HepG2 (cell line): ENCODE measurements around the gene KISS1R. TPM values are rescaled to one million over a fixed set of nuclear protein-coding genes. Genes with fewer than 3 reads are reported as not detected.
A peak's percentile ranks its signal among the peaks of the same experiment; 100 is the strongest.

ENCODE experiments used
- ATAC-seq: fragments of 200-7000 bp; cut with Tn5 transposase; 3 replicates; pipeline ENCODE4 v1.9.1; 2020; ENCODE audit warnings: mild to moderate bottlenecking, moderate library complexity
- BruUV-seq: library from RNA; stranded (reverse); fragments of 400-500 nt; replicated peaks from 2 replicates; lab custom pipeline; 2021; lab: Mats Ljungman, UMichigan
- CTCF ChIA-PET: fragments of 300-600 bp; formaldehyde crosslinking; extraction: SDS; loops from one replicate; lab custom pipeline; 2021; ENCODE audit warnings: low total read pairs, inconsistent platforms, low intra/inter-chr PET ratio; lab: Yijun Ruan, JAX
- POLR2A ChIA-PET: fragments of 350-600 bp; sonication (Branson Sonifier 250); formaldehyde crosslinking; loops from one replicate; lab custom pipeline; 2020; ENCODE audit warnings: antibody characterized with exemption, inconsistent platforms; lab: Yijun Ruan, JAX
- DNase-seq: peaks from one replicate; pipeline ENCODE4 v3.0.0-alpha.2; 2015; ENCODE audit warnings: low spot score
- FAIRE-seq: peaks from 3 replicates; lab custom pipeline; 2011; peaks lifted over from hg19 to GRCh38; lab: Jason Lieb, UNC
- H2AFZ ChIP-seq: one replicate; pipeline ENCODE4 v1.6.1; 2011; ENCODE audit warnings: low read length, inconsistent platforms
- H3K27ac ChIP-seq: fragments of 300-600 bp; 3 replicates; pipeline ENCODE4 v1.8.0; 2011; ENCODE audit warnings: mixed run types, mild to moderate bottlenecking, mixed read lengths, low read length, inconsistent platforms; ENCODE audit not compliant: insufficient read depth; ENCODE audit errors: extremely low read length
- H3K27me3 ChIP-seq, 2 experiments: fragments of 200-600 bp in 1 of 2; 2 replicates in 1 of 2; 3 replicates in 1 of 2; pipeline versions ENCODE4 v1.6.0 to v1.8.0; 2011; ENCODE audit warnings: low read length in 2 of 2, mild to moderate bottlenecking in 2 of 2, moderate library complexity in 2 of 2, inconsistent platforms in 1 of 2; ENCODE audit not compliant: insufficient read depth in 2 of 2, control insufficient read depth in 1 of 2
- H3K36me3 ChIP-seq, 2 experiments: fragments of 200-600 bp in 1 of 2; replicated peaks in 1 of 2; 2 replicates in 1 of 2; 3 replicates in 1 of 2; pipeline versions ENCODE4 v1.5.1 to v1.8.0; 2011; ENCODE audit warnings: low read length in 2 of 2, inconsistent platforms in 1 of 2; ENCODE audit not compliant: insufficient read depth in 2 of 2, control insufficient read depth in 1 of 2
- H3K4me1 ChIP-seq: 2 replicates; pipeline ENCODE4 v1.5.1; 2012; ENCODE audit warnings: low read length, inconsistent platforms; ENCODE audit not compliant: insufficient read depth
- H3K4me2 ChIP-seq: 2 replicates; pipeline ENCODE4 v1.6.0; 2011; ENCODE audit warnings: low read depth, low read length, inconsistent platforms
- H3K4me3 ChIP-seq, 3 experiments: fragments of 200-600 bp in 1 of 3; sonication (generic), shearing (Covaris generic) in 1 of 3; replicated peaks in 1 of 3; 2 replicates each; pipeline ENCODE4 v1.5.1; 2011 to 2016; ENCODE audit warnings: low read length in 3 of 3, inconsistent platforms in 2 of 3, low read depth in 2 of 3, mild to moderate bottlenecking in 2 of 3, control low read depth in 1 of 3, mixed read lengths in 1 of 3; ENCODE audit not compliant: insufficient read depth in 1 of 3
- H3K79me2 ChIP-seq: one replicate; pipeline ENCODE4 v1.6.1; 2011; ENCODE audit warnings: low read length, inconsistent platforms; ENCODE audit not compliant: insufficient read depth
- H3K9ac ChIP-seq: 2 replicates; pipeline ENCODE4 v1.6.0; 2011; ENCODE audit warnings: mild to moderate bottlenecking, low read depth, low read length, inconsistent platforms; ENCODE audit not compliant: insufficient read depth
- H3K9me3 ChIP-seq: 2 replicates; pipeline ENCODE4 v1.5.1; 2012; ENCODE audit warnings: mild to moderate bottlenecking, low read length
- H4K20me1 ChIP-seq: 2 replicates; pipeline ENCODE4 v1.6.0; 2011; ENCODE audit warnings: inconsistent platforms, mild to moderate bottlenecking, low read length, moderate library complexity; ENCODE audit not compliant: insufficient read depth
- AGO2 ChIP-seq: fragments of 200-400 bp; formaldehyde crosslinking; optimal IDR thresholded peaks from 2 replicates; pipeline ENCODE3; 2017; ENCODE audit warnings: mild to moderate bottlenecking, low read depth, low read length, moderate library complexity
- HDAC1 ChIP-seq: sonication (generic); formaldehyde crosslinking; IDR thresholded peaks from 2 replicates; pipeline ENCODE4 v1.5.1; 2020; ENCODE audit warnings: mild to moderate bottlenecking, missing genetic modification reagents
- HIC2 ChIP-seq: sonication (generic); formaldehyde crosslinking; IDR thresholded peaks from 2 replicates; pipeline ENCODE4 v1.9.0; 2022; ENCODE audit warnings: low read depth, missing genetic modification reagents
- HNRNPL ChIP-seq: fragments of 200-400 bp; formaldehyde crosslinking; IDR thresholded peaks from 2 replicates; pipeline ENCODE4 v1.6.1; 2017; ENCODE audit warnings: mild to moderate bottlenecking, low read depth, low read length
- MYNN ChIP-seq: sonication (generic); formaldehyde crosslinking; IDR thresholded peaks from 2 replicates; pipeline ENCODE4 v1.4.0; 2020; ENCODE audit warnings: mild to moderate bottlenecking, low read depth, missing genetic modification reagents
- RBM22 ChIP-seq: fragments of 200-400 bp; formaldehyde crosslinking; optimal IDR thresholded peaks from 2 replicates; pipeline ENCODE3; 2017; ENCODE audit warnings: mild to moderate bottlenecking, low read length, moderate library complexity
- RELA ChIP-seq: sonication (generic); formaldehyde crosslinking; IDR thresholded peaks from 2 replicates; pipeline ENCODE4 v1.4.0; 2020; ENCODE audit warnings: missing genetic modification reagents
- SALL1 ChIP-seq: sonication (generic); formaldehyde crosslinking; IDR thresholded peaks from 2 replicates; pipeline ENCODE4 v1.8.0; 2022; ENCODE audit warnings: mild to moderate bottlenecking, missing genetic modification reagents
- ZFP91 ChIP-seq: sonication (generic); formaldehyde crosslinking; IDR thresholded peaks from 2 replicates; pipeline ENCODE4 v1.9.0; 2022; ENCODE audit warnings: missing genetic modification reagents, mild to moderate bottlenecking, borderline replicate concordance
- ZNF225 ChIP-seq: sonication (generic); formaldehyde crosslinking; IDR thresholded peaks from 2 replicates; pipeline ENCODE4 v1.4.0; 2020; ENCODE audit warnings: mild to moderate bottlenecking, missing genetic modification reagents
- ZNF230 ChIP-seq: sonication (generic); formaldehyde crosslinking; IDR thresholded peaks from 2 replicates; pipeline ENCODE4 v1.4.0; 2020; ENCODE audit warnings: mild to moderate bottlenecking, missing genetic modification reagents
- ZNF263 ChIP-seq: sonication (generic); formaldehyde crosslinking; IDR thresholded peaks from 2 replicates; pipeline ENCODE4 v1.4.0; 2020; ENCODE audit warnings: missing genetic modification reagents
- ZNF629 ChIP-seq: sonication (generic); formaldehyde crosslinking; conservative IDR thresholded peaks from 2 replicates; pipeline ENCODE4 v1.5.0; 2020; ENCODE audit warnings: missing genetic modification reagents
- ZNF792 ChIP-seq: IDR thresholded peaks from 2 replicates; pipeline ENCODE4 v1.6.1; 2016
- WGBS: methylation state at CpG from one replicate; pipeline ENCODE4 v1.1.6; 2017; ENCODE audit warnings: low lambda C conversion rate; 5-methylcytosine and 5-hydroxymethylcytosine counted together
- in situ Hi-C: cut with HindIII; loops from 2 replicates; pipeline ENCODE4 v1.10.0; 2017; ENCODE audit warnings: low pct_unique_long_range_greater_than_20kb; ENCODE audit not compliant: extremely low pct_ligation_motif_present
- intact Hi-C: fragments of 100-400 bp; cut with micrococcal nuclease; formaldehyde crosslinking; loops from one replicate; pipeline ENCODE4 v1.10.0; 2022; ENCODE audit not compliant: unreplicated experiment
- polyA plus RNA-seq, 8 experiments: library from polyadenylated mRNA; depleted of rRNA in 3 of 8; stranded (reverse) in 7 of 8; unstranded in 1 of 8; fragments of >200 nt; fragmentation: Illumina TruSeq in 4 of 8; extraction: Trizol in 4 of 8; gene quantifications; 2 replicates each; pipeline versions ENCODE4 v1.2.1 to v1.2.3, GENCODE V29; 2011 to 2016; ENCODE audit warnings: low read depth in 4 of 8, missing spikeins in 1 of 8, mixed read lengths in 1 of 8; ENCODE audit not compliant: insufficient read depth in 1 of 8
- total RNA-seq, 5 experiments: library from RNA; depleted of rRNA; stranded (reverse); fragments of >200 nt; fragmentation: Illumina TruSeq; extraction: Trizol; gene quantifications; 2 replicates each; pipeline ENCODE4 v1.2.3, GENCODE V29; 2016; ENCODE audit warnings: low read depth in 1 of 5

The KISS1R gene
- total and polyA plus RNA-seq, 2 of the 13 experiments (the other 11 are each of a cell fraction or from before 2014, with no cell fraction given): 1.1 to 10.2 TPM

- Histone ChIP-seq H3K79me2 (peaks cover 70% of the 10 kb centered on the region), H3K4me2 (no peak overlapping the region), H3K9me3 (no peaks in the 10 kb centered on the region), H3K27ac (no peak overlapping the region), H4K20me1 (peaks cover 42% of the 10 kb centered on the region; the same call in 1 of the 2 replicates), H3K9ac (no peak overlapping the region), H3K36me3 (peaks cover 18 to 49% of the 10 kb centered on the region in 2 experiments), H3K4me3 (no peak overlapping the region), H3K4me1 (peaks cover 57% of the 10 kb centered on the region), H2AFZ (no peak overlapping the region), H3K27me3 (no peaks in the 10 kb centered on the region; a peak in 1 of 5 replicates)
- FAIRE-seq (no peak), ATAC-seq (no peak), DNase-seq (no peak)
- no TSS peak for BruUV-seq
- in situ Hi-C loops (no loop called here), intact Hi-C loops (no loop called here)
- TF ChIP-seq ZNF225 (CRISPR knock-in tag): no peak
- peak; percentile 17 for TF ChIP-seq RBM22
- peak; percentile 56; the same call in 1 of the 2 replicates for TF ChIP-seq HNRNPL
- TF ChIP-seq RELA (CRISPR knock-in tag): no peak
- TF ChIP-seq ZNF792 (CRISPR knock-in tag): no peak
- no peak for TF ChIP-seq HIC2
- TF ChIP-seq ZNF629 (CRISPR knock-in tag): peak; percentile 79
- 0 out of 2 replicates have a peak, but pooled peaks have one; percentile 26 for TF ChIP-seq HDAC1 (CRISPR knock-in tag)
- TF ChIP-seq SALL1 (CRISPR knock-in tag): peak; percentile 14; the same call in 1 of the 2 replicates
- TF ChIP-seq ZNF230 (CRISPR knock-in tag): no peak
- TF ChIP-seq AGO2: peak; percentile 64
- TF ChIP-seq MYNN: no peak
- 0 out of 2 replicates have a peak, but pooled peaks have one; percentile 14 for TF ChIP-seq ZFP91 (CRISPR knock-in tag)
- TF ChIP-seq ZNF263 (CRISPR knock-in tag): no peak
- WGBS: 98% methylated on average over 22 of the region's 30 CpGs
- POLR2A ChIA-PET: no interaction called here
- CTCF ChIA-PET: no interaction called here
These were observed 30.1 kb downstream of the KISS1R start for GRCh38 chr19:947090-947706.
